ENCODE data around the gene PHETA2. TPM values are rescaled to one million over a fixed set of nuclear protein-coding genes. Genes with fewer than 3 reads are reported as not detected.

The PHETA2 gene
- total and polyA plus RNA-seq, 2 donors (not counting 3 experiments of a cell fraction or from before 2014, with no cell fraction given) = 25.4 to 29.9 TPM

- TF ChIP-seq JUN (IDR thresholded peaks at IDR 0.05; ENCODE audit: borderline replicate concordance, insufficient read depth, insufficient read length, low read depth) = no peak
- no peak for TF ChIP-seq EZH2 (IDR thresholded peaks at IDR 0.05; ENCODE audit: borderline replicate concordance, low read depth, low read length, severe bottlenecking)
- no peak for TF ChIP-seq MAX (IDR thresholded peaks at IDR 0.05; ENCODE audit: insufficient read depth, insufficient read length)
- TF ChIP-seq POLR2A (IDR thresholded peaks at IDR 0.05; ENCODE audit: low read depth, low read length) = no peak
- TF ChIP-seq FOS (IDR thresholded peaks at IDR 0.05; ENCODE audit: borderline replicate concordance, insufficient read depth, low read length) = no peak
- no peak for TF ChIP-seq POLR2AphosphoS5 (IDR thresholded peaks at IDR 0.05; ENCODE audit: insufficient read depth, low read depth, low read length)
- H3K27ac ChIP-seq (ENCODE audit: insufficient read depth, low read depth, low read length) = no peak overlapping the region
- H3K4me2 ChIP-seq (ENCODE audit: insufficient read depth, low read length) = no peak overlapping the region
- FAIRE-seq (no peak), DNase-seq (ENCODE audit: low read depth, low spot score) (no peak)
- no peaks in the 10 kb centered on the region for H3K9me3 ChIP-seq (replicated peaks; ENCODE audit: control insufficient read depth, insufficient read depth, low read length)
- no peak overlapping the region for H3K9ac ChIP-seq (replicated peaks; ENCODE audit: extremely low read depth, insufficient read depth, low read length)
- intact Hi-C loops (cut with micrococcal nuclease) = no loop called here
- dilution Hi-C loops (cut with MboI; ENCODE audit: extremely low pct_ligation_motif_present, low sequenced_read_pairs) = no loop called here
- no peaks in the 10 kb centered on the region for H3K79me2 ChIP-seq (ENCODE audit: control insufficient read depth, insufficient read depth, low read length)
- CTCF ChIA-PET = interaction anchor here (1.0 kb wide), 1 partner anchor 27 kb away, joined by 3 read pairs; no protein-coding TSS in a partner anchor
- no peaks in the 10 kb centered on the region for H3K9me1 ChIP-seq (replicated peaks; ENCODE audit: control insufficient read depth, extremely low read depth, insufficient read depth, low read length)
- peaks cover 4 to 8% of the 10 kb centered on the region in 2 experiments for H3K36me3 ChIP-seq (ENCODE audit: control insufficient read depth in 2 of 2, extremely low read depth in 1 of 2, insufficient read depth in 2 of 2, low read length in 2 of 2)
- POLR2A ChIA-PET = no interaction called here
- H4K20me1 ChIP-seq (replicated peaks; ENCODE audit: control insufficient read depth, extremely low read depth, insufficient read depth, low read length) = no peaks in the 10 kb centered on the region
- H2AFZ ChIP-seq (ENCODE audit: low read depth, low read length) = no peak overlapping the region
- BruUV-seq (replicated peaks) = no TSS peak
- H3K4me3 ChIP-seq (replicated peaks in 1 of 3; ENCODE audit: insufficient read depth in 1 of 3, low read depth in 1 of 3, low read length in 3 of 3) = no peak overlapping the region
- H3K27me3 ChIP-seq (ENCODE audit: control insufficient read depth in 2 of 2, insufficient read depth in 2 of 2, low read length in 2 of 2) = no peaks in the 10 kb centered on the region
- H3K4me1 ChIP-seq (ENCODE audit: control insufficient read depth, extremely low read depth, insufficient read depth, low read length) = peaks cover 1% of the 10 kb centered on the region
These were observed 9.4 kb upstream of the PHETA2 start for GRCh38 chr22:42064629-42065028.

- FAIRE-seq = no peak
- CTCF ChIA-PET = interaction anchor here (1.0 kb wide), 1 partner anchor 26 kb away, joined by 3 read pairs; no protein-coding TSS in a partner anchor
These were observed 8.5 kb upstream of the PHETA2 start for GRCh38 chr22:42065438-42066125.

More at GRCh38 chr22:42065438-42066125, 8.5 kb upstream of the PHETA2 start:
- intact Hi-C loops (cut with micrococcal nuclease) (no loop called here), dilution Hi-C loops (cut with MboI; ENCODE audit: extremely low pct_ligation_motif_present, low sequenced_read_pairs) (no loop called here)
- TF ChIP-seq JUN (IDR thresholded peaks at IDR 0.05; ENCODE audit: borderline replicate concordance, insufficient read depth, insufficient read length, low read depth) = no peak
- no peak for TF ChIP-seq GATA2 (IDR thresholded peaks at IDR 0.05; ENCODE audit: insufficient read depth, insufficient read length, low read depth, low read length)
- no peak for TF ChIP-seq EZH2 (IDR thresholded peaks at IDR 0.05; ENCODE audit: borderline replicate concordance, low read depth, low read length, severe bottlenecking)
- TF ChIP-seq POLR2A (IDR thresholded peaks at IDR 0.05; ENCODE audit: low read depth, low read length) = no peak
- no peak for TF ChIP-seq FOS (IDR thresholded peaks at IDR 0.05; ENCODE audit: borderline replicate concordance, insufficient read depth, low read length)
- TF ChIP-seq POLR2AphosphoS5 (IDR thresholded peaks at IDR 0.05; ENCODE audit: insufficient read depth, low read depth, low read length) = no peak
- TF ChIP-seq MYC (IDR thresholded peaks at IDR 0.05; ENCODE audit: low read depth, low read length) = no peak
- TF ChIP-seq CTCF (IDR thresholded peaks at IDR 0.05; ENCODE audit: extremely low read depth in 1 of 2, insufficient read depth in 1 of 2, low read depth in 1 of 2, low read length in 2 of 2) = no peak
- TF ChIP-seq MAX (IDR thresholded peaks at IDR 0.05; ENCODE audit: insufficient read depth, insufficient read length) = no peak
- Histone ChIP-seq H3K79me2 (ENCODE audit: control insufficient read depth, insufficient read depth, low read length) (peaks cover 2% of the 10 kb centered on the region), H3K36me3 (ENCODE audit: control insufficient read depth in 2 of 2, extremely low read depth in 1 of 2, insufficient read depth in 2 of 2, low read length in 2 of 2) (peaks cover 0 to under 1% of the 10 kb centered on the region in 2 experiments), H3K4me1 (ENCODE audit: control insufficient read depth, extremely low read depth, insufficient read depth, low read length) (peaks cover 7% of the 10 kb centered on the region), H3K9me3 (replicated peaks; ENCODE audit: control insufficient read depth, insufficient read depth, low read length) (no peaks in the 10 kb centered on the region), H3K9me1 (replicated peaks; ENCODE audit: control insufficient read depth, extremely low read depth, insufficient read depth, low read length) (no peaks in the 10 kb centered on the region), H3K9ac (replicated peaks; ENCODE audit: extremely low read depth, insufficient read depth, low read length) (no peak overlapping the region), H2AFZ (ENCODE audit: low read depth, low read length) (no peak overlapping the region), H3K4me3 (replicated peaks in 1 of 3; ENCODE audit: insufficient read depth in 1 of 3, low read depth in 1 of 3, low read length in 3 of 3) (no peak overlapping the region), H3K27ac (ENCODE audit: insufficient read depth, low read depth, low read length) (no peak overlapping the region), H3K4me2 (ENCODE audit: insufficient read depth, low read length) (no peak overlapping the region), H4K20me1 (replicated peaks; ENCODE audit: control insufficient read depth, extremely low read depth, insufficient read depth, low read length) (no peaks in the 10 kb centered on the region), H3K27me3 (ENCODE audit: control insufficient read depth in 2 of 2, insufficient read depth in 2 of 2, low read length in 2 of 2) (no peaks in the 10 kb centered on the region)
- BruUV-seq (replicated peaks) = no TSS peak
- POLR2A ChIA-PET = no interaction called here
- no peak for DNase-seq (ENCODE audit: low read depth, low spot score)

Data from endothelial cell of umbilical vein (primary cell).